ENCODE measurements around the gene SYNPO2.

SYNPO2 gene

DNA sequence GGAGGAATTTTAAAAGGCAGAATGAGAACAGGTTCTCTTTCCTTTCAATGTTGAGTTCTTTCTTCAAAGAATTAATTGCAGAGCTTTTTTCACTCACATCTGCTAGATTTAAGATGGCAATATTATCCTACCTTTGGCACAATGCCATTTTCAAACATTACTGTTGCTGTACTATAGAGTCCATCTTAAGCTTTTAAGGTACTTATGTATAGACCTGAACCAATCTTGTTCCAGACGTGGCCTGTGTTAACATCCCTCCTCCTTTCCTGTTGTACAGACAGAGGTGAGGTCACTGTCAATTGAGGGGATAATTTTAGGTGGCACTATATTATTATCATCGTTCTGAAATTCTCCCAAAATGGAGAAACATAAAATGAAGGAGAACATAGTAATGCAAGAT lies 194.0 kb downstream of the SYNPO2 start:
- DNase-seq, result no peak

DNA sequence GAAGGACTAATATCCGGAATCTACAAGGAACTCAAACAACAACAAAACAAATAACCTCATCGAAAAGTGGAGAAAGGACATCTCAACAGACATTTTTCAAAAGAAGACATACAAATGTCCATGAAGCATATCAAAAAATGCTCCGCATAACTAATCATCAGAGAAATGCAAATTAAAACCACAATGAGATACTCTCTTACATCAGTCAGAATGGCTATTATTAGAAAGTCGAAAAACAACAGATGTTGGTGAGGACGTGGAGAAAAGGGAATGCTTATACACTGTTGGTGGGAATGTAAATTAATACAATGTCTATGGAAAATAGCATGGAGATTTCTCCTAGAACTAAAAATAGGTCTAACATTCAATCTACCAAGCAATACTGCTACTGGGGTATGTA lies 195.9 kb downstream of the SYNPO2 start:
- DNase-seq, result no peak

DNA sequence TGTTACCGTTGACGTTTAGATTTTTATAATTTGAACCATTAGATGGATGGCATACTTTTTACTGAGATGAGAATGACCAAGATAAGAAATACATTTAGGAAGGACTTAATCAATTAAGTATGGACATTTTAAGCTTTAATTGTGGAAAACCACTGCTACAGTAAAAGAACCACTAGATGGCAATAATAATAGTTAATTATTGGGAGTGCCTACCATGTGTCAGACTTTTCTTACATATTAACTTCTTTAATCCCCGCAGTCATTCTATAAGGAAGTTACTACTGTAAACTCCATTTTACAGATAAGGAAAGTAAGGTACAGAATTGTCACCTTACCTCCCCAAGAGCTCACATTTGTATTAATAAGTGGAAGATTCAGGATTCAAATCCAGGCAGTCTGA lies 198.5 kb downstream of the SYNPO2 start:
- DNase-seq, result no peak

DNA sequence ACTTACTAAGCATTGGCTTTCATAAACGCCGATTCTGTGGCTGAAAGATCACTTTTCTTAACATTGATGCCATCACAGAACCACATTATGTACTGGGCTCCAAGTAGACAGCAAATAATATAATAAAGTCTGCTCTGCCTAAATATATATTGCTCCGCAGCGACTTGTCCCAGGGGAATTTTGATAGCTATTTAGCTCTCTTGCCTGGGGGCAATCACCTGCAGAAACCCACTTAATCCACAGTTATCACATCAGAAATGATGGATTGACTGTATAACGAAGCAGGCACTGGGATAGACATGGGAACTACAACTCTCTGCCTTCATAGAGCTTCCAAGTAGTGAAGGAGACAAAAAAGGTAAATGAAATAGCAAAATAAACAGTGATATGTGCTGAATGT lies 199.0 kb downstream of the SYNPO2 start:
- no peak for DNase-seq

DNA sequence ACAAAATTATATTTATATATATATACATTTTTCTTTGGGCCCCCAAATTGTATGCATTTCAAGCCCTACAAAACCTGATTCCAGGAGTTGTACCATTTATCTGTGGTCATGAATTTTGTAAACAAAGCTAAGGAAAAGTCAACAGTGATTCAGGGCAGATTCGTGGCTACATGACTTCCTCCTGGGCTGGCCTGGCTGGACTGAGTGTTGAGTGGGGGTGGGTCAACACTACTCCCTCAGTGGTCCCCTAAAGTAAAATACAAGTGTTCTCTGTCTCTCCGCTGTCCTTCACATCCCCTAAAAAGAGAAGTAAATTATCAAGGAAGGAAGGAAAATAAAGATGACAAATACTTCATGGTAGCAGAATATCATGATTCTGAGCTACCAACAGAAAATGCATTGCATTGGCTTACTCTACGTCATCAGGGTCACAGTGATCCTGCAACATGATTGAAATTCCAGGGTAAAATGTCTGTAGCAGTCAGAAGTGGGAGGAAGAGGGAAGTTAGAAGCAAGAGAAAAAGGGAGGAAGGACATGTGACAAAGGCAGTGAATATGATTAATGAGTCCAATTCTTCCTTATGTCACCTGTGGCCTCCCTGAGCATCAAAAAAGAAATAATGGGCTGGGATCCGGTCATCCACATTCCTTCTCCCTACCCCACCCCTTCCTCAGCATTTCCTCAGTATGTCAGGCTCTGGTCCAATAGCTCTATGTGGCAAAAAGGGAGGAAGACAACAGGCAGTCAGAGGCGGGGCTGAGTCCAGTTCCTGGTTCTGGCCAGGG lies 204.6 kb downstream of the SYNPO2 start:
- DNase-seq, result no peak

DNA sequence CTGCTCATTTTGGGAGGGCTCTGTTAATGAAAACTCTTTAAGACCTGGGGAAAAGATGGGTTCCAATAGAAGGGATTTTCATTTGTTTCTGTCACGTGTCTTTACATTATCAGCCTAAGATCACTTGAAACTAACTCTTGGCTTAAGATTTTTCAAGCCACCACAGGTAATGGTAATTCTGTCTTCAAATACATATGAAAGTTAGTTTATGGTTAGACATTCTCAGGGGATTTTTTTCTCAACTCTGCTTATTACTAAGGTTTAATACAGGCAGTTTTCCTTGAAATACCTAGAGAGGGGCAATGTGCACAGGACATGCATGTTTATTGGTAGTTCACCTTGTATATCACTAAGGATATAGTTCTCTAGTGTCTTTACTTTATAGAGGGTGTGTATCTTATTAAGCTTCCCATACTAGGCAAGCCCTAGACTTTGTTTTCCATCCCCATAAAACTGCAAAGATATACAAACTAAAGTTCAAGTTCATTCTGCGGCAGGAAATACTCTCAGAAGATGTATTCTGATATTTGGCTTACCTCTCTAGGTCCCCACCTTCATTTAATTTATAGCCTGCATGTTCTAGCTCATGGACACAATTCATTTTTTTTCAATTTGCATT lies 208.7 kb downstream of the SYNPO2 start:
- DNase-seq, result no peak

DNA sequence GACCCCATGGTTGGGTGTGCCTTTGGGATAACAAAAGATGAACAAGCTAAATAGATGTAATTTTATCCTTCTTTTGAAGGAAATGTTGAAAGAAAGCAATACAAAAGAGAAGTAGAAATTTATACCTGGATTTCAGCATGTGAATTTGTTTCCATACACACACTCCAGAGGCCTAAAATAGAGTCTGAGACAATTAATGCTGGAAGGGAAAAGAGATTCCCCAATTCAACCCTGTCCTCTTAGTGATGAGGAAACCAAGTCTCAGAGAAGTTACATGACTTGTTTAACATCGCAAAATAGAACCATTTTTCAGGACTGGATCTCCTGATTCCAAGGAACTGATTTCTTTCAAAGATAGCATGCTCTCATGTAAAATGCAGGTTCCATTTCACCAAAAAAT lies 209.7 kb downstream of the SYNPO2 start:
- no peak for DNase-seq

DNA sequence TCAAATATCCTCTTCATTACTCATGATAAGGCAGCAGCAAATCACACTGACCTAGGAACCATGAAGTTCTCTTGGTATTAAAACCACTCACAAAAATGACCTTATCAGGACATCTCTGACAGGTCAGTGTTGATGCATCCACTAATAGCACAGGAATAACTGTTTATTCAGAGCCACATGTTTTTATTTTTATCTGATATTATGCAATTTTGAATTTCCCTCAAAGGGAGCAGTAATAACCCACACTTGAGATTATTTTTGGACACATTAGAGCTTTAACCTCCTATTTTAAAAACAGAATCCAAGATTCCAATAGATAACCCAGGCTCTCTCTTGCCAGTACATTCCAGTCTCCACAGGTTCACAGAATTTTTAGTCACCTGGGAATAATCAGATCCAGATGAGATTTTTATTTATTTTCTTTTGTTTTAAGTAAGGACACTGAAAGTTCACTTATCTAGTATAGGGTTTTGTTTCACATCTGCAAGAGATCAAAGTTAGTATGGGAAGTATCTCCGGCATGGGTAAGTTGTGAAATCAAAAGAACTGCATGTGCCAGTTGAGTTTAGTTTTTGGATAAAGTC lies 210.7 kb downstream of the SYNPO2 start:
- DNase-seq, result no peak

DNA sequence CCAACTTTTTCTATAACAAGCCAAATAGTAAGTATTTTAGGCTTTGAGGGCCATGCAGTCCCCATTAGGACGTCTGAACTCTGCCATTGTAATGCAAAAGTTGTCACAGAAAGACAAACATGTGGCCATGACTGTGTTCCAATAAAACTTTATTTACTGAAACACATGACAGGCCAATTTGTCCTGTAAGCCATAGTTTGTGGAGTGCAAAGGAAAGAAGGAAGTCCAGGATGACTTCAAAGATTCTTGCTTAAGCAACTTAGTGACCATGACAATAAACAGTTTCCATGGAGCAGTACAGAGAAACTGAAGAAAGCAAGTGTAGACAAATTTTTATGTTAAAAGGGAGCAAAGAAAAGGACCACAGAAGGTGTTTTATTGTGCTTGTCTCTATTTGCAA lies 212.0 kb downstream of the SYNPO2 start:
- DNase-seq, result no peak

DNA sequence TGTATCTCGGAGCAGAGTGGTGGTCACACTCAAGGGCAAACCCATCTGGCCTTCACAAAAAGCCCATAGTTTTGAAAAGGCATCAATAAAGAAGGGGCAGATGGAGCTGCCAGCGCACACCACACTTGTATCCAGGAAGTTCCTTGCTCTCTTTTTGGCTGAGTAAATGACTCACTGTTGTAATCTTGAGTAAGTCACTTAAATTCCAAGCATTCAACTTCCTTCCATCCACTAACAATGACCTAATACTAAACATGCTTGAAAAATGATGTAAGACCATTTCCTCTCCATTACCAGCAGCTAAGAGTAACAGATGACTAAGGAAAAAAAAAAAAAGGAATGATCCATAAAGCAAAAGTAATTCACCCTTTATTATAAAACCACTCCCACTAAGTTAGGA lies 214.6 kb downstream of the SYNPO2 start:
- no peak for DNase-seq

DNA sequence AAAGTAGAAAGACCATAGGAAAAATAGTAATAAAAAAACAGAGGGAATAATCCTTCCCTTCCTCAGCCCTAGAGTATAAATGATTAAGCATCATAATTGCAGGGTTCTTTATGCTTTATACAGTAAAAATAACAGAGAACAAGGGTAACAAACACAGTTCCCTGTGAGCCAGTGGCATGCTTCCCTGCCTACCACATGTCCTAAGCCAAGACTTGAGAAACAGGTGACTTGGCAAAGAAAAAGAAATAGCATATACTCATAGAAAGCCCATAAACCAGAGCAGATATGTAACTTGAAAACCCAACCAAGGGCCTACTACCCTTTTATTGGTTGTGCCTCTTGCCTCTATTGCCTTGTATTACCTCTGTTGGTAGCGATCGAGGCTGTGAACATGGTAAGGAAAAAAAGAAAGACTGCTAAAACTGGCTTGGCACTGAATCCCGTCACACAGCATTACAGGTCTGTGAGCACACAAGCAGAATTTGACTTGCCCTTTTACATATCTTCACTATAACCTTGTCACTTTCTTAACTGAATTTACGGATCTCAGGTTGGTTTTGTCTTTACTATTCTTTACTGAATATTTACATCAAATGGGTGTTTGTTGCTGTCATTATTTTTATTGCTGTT lies 216.1 kb downstream of the SYNPO2 start:
- no peak for DNase-seq

DNA sequence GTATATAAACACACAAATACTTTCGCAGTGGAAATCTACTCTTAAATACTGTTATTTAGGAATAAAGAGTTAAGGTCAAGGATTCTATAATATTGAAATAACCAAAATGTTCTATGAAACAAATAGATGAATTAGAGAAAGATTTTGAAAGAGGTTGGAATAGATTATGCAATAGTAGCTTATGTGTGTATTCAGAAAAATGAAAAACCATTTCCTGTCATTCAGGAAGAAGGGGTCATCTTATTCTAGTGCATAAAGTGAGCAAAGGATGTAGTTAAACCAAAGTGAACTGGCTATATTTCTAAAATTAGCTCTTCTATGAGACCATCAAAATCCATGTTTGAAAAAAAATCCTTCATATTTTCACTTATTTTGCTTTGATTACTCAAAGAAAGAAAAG lies 217.0 kb downstream of the SYNPO2 start:
- DNase-seq, result no peak

DNA sequence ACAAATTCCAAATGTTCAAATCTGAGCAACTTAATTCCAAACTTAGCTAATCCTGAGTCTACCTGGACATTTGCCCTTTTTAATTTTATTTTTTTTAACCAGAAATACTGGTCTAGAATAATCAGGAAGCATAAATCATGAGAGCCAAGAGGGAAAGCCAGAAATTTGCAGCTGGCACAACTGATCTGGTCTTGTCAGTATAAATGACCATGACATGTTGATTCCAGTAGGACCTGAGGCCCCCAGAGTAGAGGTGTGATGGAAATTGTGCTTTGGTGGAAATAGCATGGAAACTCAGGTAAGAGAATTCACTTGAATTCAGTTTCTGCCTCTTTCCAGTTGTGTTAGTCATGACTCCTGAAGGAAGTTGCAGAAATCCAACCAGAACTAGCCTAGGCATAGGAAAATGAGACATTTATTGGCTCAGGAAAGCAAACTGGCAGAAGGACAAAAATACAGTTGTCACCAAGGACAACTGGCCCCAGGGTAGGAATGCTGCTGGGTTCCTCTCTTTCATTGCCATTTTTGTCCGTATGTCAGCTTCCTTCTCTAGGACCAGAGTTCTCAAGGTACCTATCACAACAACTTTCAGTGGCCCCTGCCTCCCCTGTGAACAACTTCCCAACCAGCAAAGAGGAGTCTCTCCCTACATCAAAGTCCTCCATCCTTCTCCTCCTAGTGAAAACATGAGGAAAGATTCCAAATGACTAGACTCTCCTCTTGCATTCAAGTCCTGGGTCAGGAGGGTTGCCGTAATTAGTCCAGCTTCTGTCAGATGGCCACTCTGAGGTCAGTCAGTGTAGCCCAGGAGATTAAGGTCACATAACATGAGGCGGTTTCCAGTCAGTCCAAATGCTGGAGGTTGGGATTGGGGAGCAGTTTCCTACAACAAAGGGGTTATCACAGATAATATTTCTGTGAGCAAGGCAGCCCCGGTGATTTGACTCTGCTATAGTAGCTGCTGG lies 217.7 kb downstream of the SYNPO2 start:
- no peak for DNase-seq

DNA sequence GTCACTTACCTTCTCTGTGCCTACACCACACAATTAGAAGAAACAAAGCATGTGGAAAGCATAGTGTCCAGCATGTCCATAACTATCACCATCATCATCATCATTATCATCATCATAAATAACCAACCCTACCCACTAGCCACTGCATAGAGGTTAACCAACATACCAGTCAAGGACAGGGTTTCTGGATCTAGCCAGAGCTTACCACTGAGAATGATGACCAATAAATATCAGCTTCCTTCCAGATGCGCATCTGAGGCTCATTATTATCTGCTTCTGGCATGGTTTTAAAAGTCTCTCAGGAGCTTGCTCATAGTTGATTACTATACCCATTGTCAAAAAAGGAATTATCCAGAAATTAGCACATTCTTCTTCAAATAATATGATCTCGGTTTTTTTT lies 221.5 kb downstream of the SYNPO2 start:
- no peak for DNase-seq
